Testis (tissue), 3 donors: ENCODE data around the gene TLE4. TPM values are rescaled to one million over a fixed set of nuclear protein-coding genes. Genes with fewer than 3 reads are reported as not detected.

ENCODE experiments used
- DNase-seq: peaks from one replicate; pipeline ENCODE4 v3.0.0-alpha.2; 2019
- H3K27ac ChIP-seq, 2 donors: fragments of 200-600 bp; sonication (generic); one replicate each; pipeline ENCODE4 v1.5.1; 2019
- H3K27me3 ChIP-seq: fragments of 200-600 bp; sonication (generic); one replicate; pipeline ENCODE4 v1.5.1; 2019
- H3K36me3 ChIP-seq: fragments of 200-600 bp; sonication (generic); one replicate; pipeline ENCODE4 v1.5.1; 2017; ENCODE audit warnings: low read depth; ENCODE audit errors: missing control alignments
- H3K4me1 ChIP-seq: fragments of 200-600 bp; sonication (generic); one replicate; pipeline ENCODE4 v1.5.1; 2019
- H3K4me3 ChIP-seq, 2 donors: fragments of 200-600 bp; sonication (generic); one replicate each; pipeline ENCODE4 v1.5.1; 2017 to 2019
- H3K9me3 ChIP-seq: fragments of 200-600 bp; sonication (generic); one replicate; pipeline ENCODE4 v1.5.1; 2017
- CTCF ChIP-seq, 3 experiments: fragments of 450-650 bp in 2 of 3; fragments of 200-600 bp in 1 of 3; sonication (generic) in 1 of 3; IDR thresholded peaks; one replicate each; pipeline ENCODE4 v1.5.1; 2016 to 2019; ENCODE audit warnings: antibody characterized with exemption in 3 of 3, mild to moderate bottlenecking in 2 of 3, moderate library complexity in 1 of 3
- POLR2A ChIP-seq: fragments of 450-650 bp; IDR thresholded peaks from one replicate; pipeline ENCODE4 v1.6.1; 2017; ENCODE audit warnings: antibody characterized with exemption, mild to moderate bottlenecking, moderate library complexity
- WGBS, 2 donors: methylation state at CpG; one replicate each; pipeline ENCODE4 v1.1.5; 2018; 5-methylcytosine and 5-hydroxymethylcytosine counted together
- intact Hi-C: fragments of 100-400 bp; cut with DNase I; formaldehyde crosslinking; loops from one replicate; pipeline ENCODE4 v1.15.1; 2023; ENCODE audit warnings: low total_unique reads
- polyA plus RNA-seq: library from polyadenylated mRNA; stranded (reverse); fragments of 350-450 nt; fragmentation: Illumina TruSeq; extraction: RNeasy Lipid Tissue Mini Kit (QIAGEN cat#74804); gene quantifications from one replicate; pipeline ENCODE4 v1.2.3, GENCODE V29; 2014; ENCODE audit warnings: low read depth, low replicate concordance; ENCODE audit not compliant: insufficient read depth
- total RNA-seq, 2 donors: library from RNA; depleted of rRNA; stranded (reverse); fragments of >200 nt; gene quantifications; one replicate each; pipeline ENCODE4 v1.2.3, GENCODE V29; 2016

Gene TLE4
- total and polyA plus RNA-seq, 3 donors from 2014 or later, result 223 to 311 (median 292) TPM

- 1% methylated on average over 25 to 69 of the region's 69 CpGs for WGBS, 2 donors
- intact Hi-C loops, result no loop called here
- DNase-seq, result peak; percentile 45
- Histone ChIP-seq H3K4me3 (peak overlapping the region; percentile 73 to 81), H3K36me3 (no peaks in the 10 kb centered on the region), H3K27ac (peak overlapping the region; percentile 86 to 91), H3K27me3 (no peaks in the 10 kb centered on the region), H3K9me3 (no peaks in the 10 kb centered on the region), H3K4me1 (peaks cover 13% of the 10 kb centered on the region)
- no peak for TF ChIP-seq CTCF (IDR thresholded peaks at IDR 0.05)
- TF ChIP-seq POLR2A, result no peak
Measured at GRCh38 chr9:79570448-79571308, 1.1 kb upstream of the TLE4 start.

GRCh38 chr9:79572032-79572607 is 355 bp downstream of the TLE4 start:
- peak overlapping the region; percentile 84 to 92 for H3K4me3 ChIP-seq
- TF ChIP-seq POLR2A, result no peak
- no peak for TF ChIP-seq CTCF (IDR thresholded peaks at IDR 0.05)
- H3K36me3 ChIP-seq, result no peaks in the 10 kb centered on the region
- intact Hi-C loops, result no loop called here
- H3K27me3 ChIP-seq, result no peaks in the 10 kb centered on the region
- peaks cover 13% of the 10 kb centered on the region for H3K4me1 ChIP-seq
- peak overlapping the region; percentile 74 to 95 for H3K27ac ChIP-seq
- peak; percentile 29 for DNase-seq
- H3K9me3 ChIP-seq, result no peaks in the 10 kb centered on the region
- 0 to 1% methylated on average over 41 to 48 of the region's 48 CpGs for WGBS, 2 donors

- peak overlapping the region; percentile 94 to 95 for H3K27ac ChIP-seq
- H3K27me3 ChIP-seq, result no peaks in the 10 kb centered on the region
- H3K9me3 ChIP-seq, result no peaks in the 10 kb centered on the region
- H3K36me3 ChIP-seq, result no peaks in the 10 kb centered on the region
- intact Hi-C loops, result no loop called here
- no peak for TF ChIP-seq CTCF (IDR thresholded peaks at IDR 0.05)
- no peak for TF ChIP-seq POLR2A
- peak overlapping the region; percentile 84 to 92 for H3K4me3 ChIP-seq
- DNase-seq, result peak; percentile 43
- peaks cover 13% of the 10 kb centered on the region for H3K4me1 ChIP-seq
- 0 to 1% methylated on average over 7 to 101 of the region's 115 CpGs for WGBS, 2 donors
Measured at GRCh38 chr9:79572608-79573411, 1.0 kb downstream of the TLE4 start.

DNA sequence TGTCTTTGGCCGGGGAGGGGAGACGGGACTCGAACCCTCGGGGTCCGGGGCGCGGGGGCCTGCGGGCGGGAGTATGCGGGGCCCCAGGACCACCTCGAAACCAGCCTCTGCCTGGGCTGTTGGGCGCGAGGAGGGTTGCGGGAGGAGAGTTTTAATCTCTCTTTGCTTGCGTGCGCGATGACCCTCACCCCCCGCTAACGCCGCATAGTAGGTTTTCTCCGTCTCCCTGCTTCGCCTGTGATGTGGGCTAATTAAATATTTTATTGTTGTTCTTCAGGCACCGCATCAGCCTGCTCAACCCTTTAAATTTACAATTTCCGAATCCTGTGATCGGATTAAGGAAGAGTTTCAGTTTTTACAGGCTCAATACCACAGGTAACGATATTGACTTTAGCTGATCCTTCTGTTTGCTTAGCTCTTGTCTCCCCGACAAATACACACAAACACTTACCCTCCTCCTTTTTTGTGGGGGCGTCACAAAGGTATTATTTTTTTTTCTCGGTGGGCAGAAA is 1.7 kb downstream of the TLE4 start:
- peak overlapping the region; percentile 84 to 92 for H3K4me3 ChIP-seq
- TF ChIP-seq CTCF (IDR thresholded peaks at IDR 0.05) (no peak), POLR2A (no peak)
- WGBS, 2 donors, result 4 to 5% methylated on average over 18 to 29 of the region's 29 CpGs
- no peaks in the 10 kb centered on the region for H3K9me3 ChIP-seq
- no peaks in the 10 kb centered on the region for H3K27me3 ChIP-seq
- H3K27ac ChIP-seq, result peak overlapping the region; percentile 94 to 95
- no peaks in the 10 kb centered on the region for H3K36me3 ChIP-seq
- peak; percentile 41 for DNase-seq
- H3K4me1 ChIP-seq, result peaks cover 7% of the 10 kb centered on the region
- intact Hi-C loops, result no loop called here
